ENCODE results near the gene TNFRSF13B.
A peak's percentile ranks its signal among the peaks of the same experiment; 100 is the strongest.
"Not testable (repeated sequence)": the region's sequence is repeated elsewhere in the genome, so short reads cannot be mapped to it uniquely, and the experiment has no call there.

Gene TNFRSF13B

DNA sequence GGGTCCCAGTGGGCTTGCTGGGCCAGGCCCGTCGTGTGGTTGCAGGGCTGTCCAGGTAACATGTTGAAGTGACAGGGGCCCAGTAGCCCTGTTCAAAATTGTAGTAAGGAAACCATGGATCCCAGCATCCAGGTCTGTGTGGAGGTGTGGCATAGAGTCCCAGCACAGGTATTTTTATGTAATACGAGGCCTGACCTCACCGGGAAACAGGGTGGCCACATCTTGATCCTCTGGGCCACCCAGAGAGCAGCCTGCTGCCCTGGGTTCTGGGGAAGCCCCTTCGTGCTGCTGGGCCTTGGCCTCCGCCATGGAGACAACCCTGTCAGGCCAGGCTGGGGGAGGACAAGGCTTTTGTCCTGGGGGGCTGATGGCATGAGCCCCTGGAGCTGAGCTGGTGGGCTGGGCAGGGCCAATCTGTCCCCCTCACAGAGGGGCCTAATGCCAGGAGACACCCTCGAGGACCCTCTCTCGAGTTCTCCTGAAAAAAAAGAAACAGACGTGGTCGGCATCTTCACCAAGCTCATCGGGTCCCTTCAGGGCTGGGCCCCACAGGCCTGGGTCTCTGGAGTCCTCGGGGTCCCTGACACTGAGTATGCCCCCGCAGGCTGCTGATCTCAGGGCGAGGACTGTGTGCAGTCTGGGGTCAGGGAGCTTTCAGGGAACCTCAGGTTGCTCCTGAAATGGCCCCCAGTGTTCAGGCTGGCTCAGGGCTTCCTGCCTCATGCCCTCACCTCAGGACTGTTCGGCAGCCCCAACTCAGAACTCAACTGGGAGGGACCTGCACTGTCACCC, 47.8 kb downstream of the TNFRSF13B start:
- no peak overlapping the region for H3K4me3 Mint-ChIP-seq
- no peaks in the 10 kb centered on the region for H3K9me3 Mint-ChIP-seq
- no peak for DNase-seq
- ATAC-seq (replicated peaks) = no peak
- H3K36me3 Mint-ChIP-seq (ENCODE audit: insufficient read depth) = no peaks in the 10 kb centered on the region
- no peaks in the 10 kb centered on the region for H3K27me3 Mint-ChIP-seq
- no peak overlapping the region for H3K27ac Mint-ChIP-seq
- H3K4me1 Mint-ChIP-seq (ENCODE audit: low read depth in 2 of 2) = no peaks in the 10 kb centered on the region

DNA sequence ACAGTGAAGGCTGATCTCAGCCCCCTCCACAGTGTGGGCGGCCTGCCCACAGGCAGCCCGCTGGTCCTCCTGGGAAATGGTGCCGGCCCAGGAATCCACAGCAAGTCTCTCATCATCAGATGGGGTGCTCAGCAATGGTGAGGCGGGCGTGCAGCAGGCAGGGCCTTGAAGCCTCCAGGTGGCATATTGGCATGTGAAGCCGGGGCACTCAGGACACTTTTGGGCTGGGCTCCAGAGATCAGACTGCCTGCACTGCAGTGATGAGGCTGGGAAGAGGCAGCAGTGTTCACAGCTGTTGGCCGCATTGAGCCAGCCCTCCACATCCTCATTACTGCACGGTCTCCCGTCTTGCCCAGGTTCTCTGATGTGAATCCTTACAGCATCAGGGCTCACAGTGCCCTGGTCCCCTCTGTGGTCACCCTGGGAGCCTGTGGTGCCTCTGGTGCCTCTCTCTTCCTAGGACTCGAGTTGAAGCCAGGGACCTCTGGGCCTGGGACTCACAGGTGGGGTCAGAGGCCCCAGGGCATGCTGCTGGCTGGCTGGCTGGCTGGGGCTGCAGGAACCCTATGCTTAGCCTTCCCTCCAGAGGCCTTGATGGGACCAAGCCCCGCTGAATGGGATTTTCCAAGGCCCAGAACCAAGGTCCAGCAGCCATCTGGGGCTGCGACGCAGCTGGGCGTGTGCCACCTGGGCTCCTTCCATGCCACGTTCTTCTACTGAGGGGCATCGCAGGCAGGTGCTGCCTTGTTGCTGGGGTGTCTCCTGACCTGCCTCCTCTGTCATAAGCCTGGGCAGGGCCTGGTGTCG, 48.6 kb downstream of the TNFRSF13B start:
- no peak overlapping the region for H3K4me3 Mint-ChIP-seq

DNA sequence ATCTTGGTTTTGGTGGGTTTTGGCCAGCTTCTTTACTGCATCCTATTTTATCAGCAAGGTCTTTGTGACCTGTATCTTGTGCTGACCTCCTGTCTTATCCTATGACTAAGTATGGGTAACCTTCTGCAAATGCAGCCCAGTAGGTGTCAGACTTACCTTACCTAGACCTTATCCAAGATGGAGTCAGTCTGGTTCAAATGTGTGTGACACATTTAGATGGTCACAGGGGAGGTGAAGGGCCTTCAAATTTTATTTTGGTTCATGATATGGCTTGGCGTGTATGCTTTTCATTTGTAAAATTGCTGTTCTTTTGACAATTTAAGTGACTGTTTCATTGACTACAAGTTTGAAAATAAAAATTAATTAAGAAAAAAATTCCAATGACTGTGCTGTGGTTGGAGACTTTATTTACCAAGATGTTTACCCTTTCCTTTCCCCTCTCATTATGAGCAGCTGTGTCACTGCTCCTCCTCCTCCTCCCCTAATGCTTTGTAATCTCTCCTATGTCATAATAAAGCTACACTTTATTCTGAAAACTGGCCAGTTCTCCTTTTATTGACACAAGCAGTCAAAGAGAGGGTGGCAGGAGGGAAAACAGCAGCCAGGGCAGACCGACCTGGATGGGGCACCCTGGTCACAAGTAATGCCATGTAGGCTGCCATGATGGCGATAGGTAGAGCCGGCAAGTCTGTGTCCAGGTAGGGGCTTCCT, 49.4 kb downstream of the TNFRSF13B start:
- peak; percentile 37 for ATAC-seq (replicated peaks)
- no peak for DNase-seq
- H3K27me3 Mint-ChIP-seq = peaks cover 0 to 6% of the 10 kb centered on the region in 2 donors
- no peaks in the 10 kb centered on the region for H3K4me1 Mint-ChIP-seq (ENCODE audit: low read depth in 2 of 2)
- peak overlapping the region in 1 of 2 donors; percentile 23 for H3K27ac Mint-ChIP-seq
- H3K36me3 Mint-ChIP-seq (ENCODE audit: insufficient read depth) = no peaks in the 10 kb centered on the region
- H3K9me3 Mint-ChIP-seq = no peaks in the 10 kb centered on the region
- H3K4me3 Mint-ChIP-seq = no peak overlapping the region

More for the DNA sequence above, 48.6 kb downstream of the TNFRSF13B start:
- ATAC-seq (replicated peaks) (no peak), DNase-seq (no peak)
- H3K9me3 Mint-ChIP-seq = no peaks in the 10 kb centered on the region
- no peaks in the 10 kb centered on the region for H3K4me1 Mint-ChIP-seq (ENCODE audit: low read depth in 2 of 2)
- H3K27me3 Mint-ChIP-seq = no peaks in the 10 kb centered on the region
- H3K27ac Mint-ChIP-seq = peak overlapping the region in 1 of 2 donors; percentile 23
- no peaks in the 10 kb centered on the region for H3K36me3 Mint-ChIP-seq (ENCODE audit: insufficient read depth)

DNA sequence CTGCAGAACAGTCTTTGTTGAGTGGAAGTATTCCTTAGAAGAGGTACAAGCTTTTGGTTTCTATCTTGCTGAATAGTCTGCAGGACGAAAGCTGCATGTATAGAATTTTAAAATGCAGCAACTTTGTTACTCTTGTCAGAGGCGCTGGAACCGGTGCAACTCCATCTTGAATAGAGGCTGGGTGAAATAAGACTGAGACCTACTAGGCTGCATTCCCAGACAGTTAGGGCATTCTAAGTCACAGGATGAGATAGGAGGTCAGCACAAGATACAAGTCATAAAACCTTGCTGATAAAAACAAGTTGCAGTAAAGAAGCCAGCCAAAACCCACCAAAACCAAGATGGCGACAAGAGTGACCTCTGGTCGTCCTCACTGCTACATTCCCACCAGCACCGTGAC, 50.5 kb downstream of the TNFRSF13B start:
- H3K4me3 Mint-ChIP-seq; H3K4me1 Mint-ChIP-seq (ENCODE audit: low read depth in 2 of 2); ATAC-seq (replicated peaks); DNase-seq; H3K36me3 Mint-ChIP-seq (ENCODE audit: insufficient read depth); H3K9me3 Mint-ChIP-seq; H3K27me3 Mint-ChIP-seq; H3K27ac Mint-ChIP-seq: not testable (repeated sequence)

- no peaks in the 10 kb centered on the region for H3K9me3 Mint-ChIP-seq
- H3K4me3 Mint-ChIP-seq = no peak overlapping the region
- ATAC-seq (replicated peaks) = no peak
- peaks cover 5 to 17% of the 10 kb centered on the region in 2 donors for H3K27me3 Mint-ChIP-seq
- H3K27ac Mint-ChIP-seq = no peak overlapping the region
- no peaks in the 10 kb centered on the region for H3K4me1 Mint-ChIP-seq (ENCODE audit: low read depth in 2 of 2)
- H3K36me3 Mint-ChIP-seq (ENCODE audit: insufficient read depth) = no peaks in the 10 kb centered on the region
- no peak for DNase-seq
Observed at GRCh38 chr17:16920628-16921020, 51.3 kb downstream of the TNFRSF13B start.

- H3K27me3 Mint-ChIP-seq = peaks cover 6 to 20% of the 10 kb centered on the region in 2 donors
Observed at GRCh38 chr17:16919663-16920627, 52.0 kb downstream of the TNFRSF13B start.

GRCh38 chr17:16918443-16918842, 53.5 kb downstream of the TNFRSF13B start:
- no peaks in the 10 kb centered on the region for H3K4me1 Mint-ChIP-seq (ENCODE audit: low read depth in 2 of 2)
- no peak overlapping the region for H3K4me3 Mint-ChIP-seq
- no peaks in the 10 kb centered on the region for H3K9me3 Mint-ChIP-seq
- H3K36me3 Mint-ChIP-seq (ENCODE audit: insufficient read depth) = no peaks in the 10 kb centered on the region
- DNase-seq (no peak), ATAC-seq (replicated peaks) (no peak)
- H3K27ac Mint-ChIP-seq = no peak overlapping the region
- peaks cover 12 to 20% of the 10 kb centered on the region in 2 donors for H3K27me3 Mint-ChIP-seq

More at GRCh38 chr17:16919663-16920627, 52.0 kb downstream of the TNFRSF13B start:
- Mint-ChIP-seq H3K36me3 (ENCODE audit: insufficient read depth) (no peaks in the 10 kb centered on the region), H3K9me3 (no peaks in the 10 kb centered on the region), H3K27ac (no peak overlapping the region), H3K4me3 (no peak overlapping the region), H3K4me1 (ENCODE audit: low read depth in 2 of 2) (no peaks in the 10 kb centered on the region)
- ATAC-seq (replicated peaks) = no peak
- DNase-seq = no peak

DNA sequence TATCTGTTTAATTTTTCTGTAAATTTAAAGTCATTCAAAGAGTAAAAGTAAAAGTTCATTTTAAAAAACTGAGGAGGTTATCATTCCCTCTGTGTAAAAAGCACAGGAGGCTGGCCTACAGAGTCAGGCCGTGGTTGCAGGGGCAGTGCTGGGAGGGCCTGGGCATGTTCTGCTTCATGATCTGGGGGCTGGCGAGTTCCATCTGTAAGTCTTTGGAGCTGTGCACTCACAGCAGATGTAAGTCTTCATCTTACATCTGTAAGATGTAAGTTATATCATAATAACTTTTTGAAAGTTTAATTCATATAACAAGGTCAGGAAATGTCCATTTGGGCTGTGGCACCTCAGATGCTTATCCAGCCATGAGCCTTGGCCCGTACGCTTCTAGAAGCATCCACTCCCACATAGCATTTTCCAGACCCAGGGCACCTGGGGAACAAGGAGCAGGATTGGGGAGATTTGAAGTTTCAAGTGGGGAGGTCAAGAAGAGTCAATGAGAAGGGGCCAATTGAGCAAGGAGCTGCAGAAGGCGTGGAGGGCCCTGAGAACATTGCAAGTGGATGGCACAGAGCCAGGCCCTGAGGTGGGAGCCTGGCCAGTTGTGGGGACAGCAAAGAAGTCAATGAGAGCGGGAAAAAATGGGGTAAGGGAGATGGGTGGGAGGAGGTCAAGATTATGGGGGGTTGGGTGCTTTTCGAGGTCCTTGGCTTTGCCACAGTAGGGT, 54.1 kb downstream of the TNFRSF13B start:
- no peak for ATAC-seq (replicated peaks)
- H3K4me1 Mint-ChIP-seq (ENCODE audit: low read depth in 2 of 2) = no peaks in the 10 kb centered on the region

DNA sequence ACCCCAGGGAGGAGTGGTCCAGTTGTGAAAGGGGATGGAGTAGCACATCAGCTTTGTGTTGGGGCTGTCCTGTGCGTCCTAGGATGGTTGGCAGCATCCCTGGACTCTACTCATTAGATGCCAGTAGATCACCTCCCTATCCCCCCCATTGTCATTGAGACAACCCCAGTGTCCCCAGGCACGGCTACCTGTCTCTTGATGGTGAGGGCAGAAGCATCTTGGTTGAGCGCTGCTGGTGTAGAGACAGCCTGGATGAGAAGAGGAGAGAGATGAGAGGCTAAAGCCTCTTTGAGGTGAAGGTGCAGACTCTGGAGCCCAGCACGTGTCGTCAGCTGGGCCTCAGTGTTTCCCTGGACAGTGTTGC, 55.4 kb downstream of the TNFRSF13B start:
- DNase-seq (no peak), ATAC-seq (replicated peaks) (no peak)
- Mint-ChIP-seq H3K27ac (no peak overlapping the region), H3K36me3 (ENCODE audit: insufficient read depth) (no peaks in the 10 kb centered on the region), H3K27me3 (peaks cover 12 to 33% of the 10 kb centered on the region in 2 donors), H3K4me1 (ENCODE audit: low read depth in 2 of 2) (no peaks in the 10 kb centered on the region), H3K9me3 (no peaks in the 10 kb centered on the region), H3K4me3 (no peak overlapping the region)

More for the DNA sequence above, 54.1 kb downstream of the TNFRSF13B start:
- DNase-seq = no peak
- Mint-ChIP-seq H3K27ac (no peak overlapping the region), H3K36me3 (ENCODE audit: insufficient read depth) (no peaks in the 10 kb centered on the region), H3K27me3 (peaks cover 12 to 21% of the 10 kb centered on the region in 2 donors), H3K4me3 (no peak overlapping the region), H3K9me3 (no peaks in the 10 kb centered on the region)

DNA sequence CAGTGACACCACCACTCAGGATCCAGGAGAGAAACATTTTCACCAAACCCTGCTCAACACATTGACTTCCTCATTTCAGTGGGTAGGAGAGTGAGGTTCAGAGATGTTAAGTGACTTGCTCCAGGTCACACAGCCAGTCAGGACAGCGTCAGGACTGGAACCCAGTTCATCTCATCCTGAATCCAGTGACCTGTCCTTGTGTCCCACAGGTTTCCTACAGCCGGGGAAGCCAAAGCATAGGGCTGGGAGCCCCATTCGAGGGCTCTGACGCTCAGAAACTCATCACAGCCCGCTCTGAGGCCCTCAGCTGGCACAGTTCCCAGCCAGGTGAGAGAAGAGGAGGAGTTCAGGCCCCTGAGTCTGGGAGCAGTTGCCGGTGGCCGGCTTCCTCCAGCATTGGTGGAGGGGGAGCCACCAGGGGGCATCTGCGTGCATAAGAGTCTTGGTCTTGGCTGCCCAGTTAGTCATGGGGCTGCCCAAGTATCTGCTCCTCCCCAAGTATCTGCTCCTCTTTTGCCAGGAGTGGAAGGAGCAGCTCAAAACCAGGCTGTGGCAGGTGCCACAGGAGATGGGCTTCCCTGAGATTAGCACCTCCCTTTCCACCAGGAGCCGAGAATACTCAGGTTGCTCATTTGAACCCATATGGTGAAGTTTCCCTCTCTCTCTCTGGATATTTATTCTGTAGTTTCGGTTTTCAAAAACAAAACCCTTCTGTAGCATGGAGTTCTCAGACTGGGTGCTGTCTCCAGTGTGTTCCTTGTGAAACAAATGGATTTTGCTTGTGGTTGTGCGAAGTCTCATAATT, 56.0 kb downstream of the TNFRSF13B start:
- no peak overlapping the region for H3K4me3 Mint-ChIP-seq
- H3K9me3 Mint-ChIP-seq = no peaks in the 10 kb centered on the region
- ATAC-seq (replicated peaks) (no peak), DNase-seq (peak in 2 of 3 experiments; percentile 13 to 24)
- H3K4me1 Mint-ChIP-seq (ENCODE audit: low read depth in 2 of 2) = no peaks in the 10 kb centered on the region
- no peaks in the 10 kb centered on the region for H3K36me3 Mint-ChIP-seq (ENCODE audit: insufficient read depth)
- peaks cover 13 to 39% of the 10 kb centered on the region in 2 donors for H3K27me3 Mint-ChIP-seq
- no peak overlapping the region for H3K27ac Mint-ChIP-seq

DNA sequence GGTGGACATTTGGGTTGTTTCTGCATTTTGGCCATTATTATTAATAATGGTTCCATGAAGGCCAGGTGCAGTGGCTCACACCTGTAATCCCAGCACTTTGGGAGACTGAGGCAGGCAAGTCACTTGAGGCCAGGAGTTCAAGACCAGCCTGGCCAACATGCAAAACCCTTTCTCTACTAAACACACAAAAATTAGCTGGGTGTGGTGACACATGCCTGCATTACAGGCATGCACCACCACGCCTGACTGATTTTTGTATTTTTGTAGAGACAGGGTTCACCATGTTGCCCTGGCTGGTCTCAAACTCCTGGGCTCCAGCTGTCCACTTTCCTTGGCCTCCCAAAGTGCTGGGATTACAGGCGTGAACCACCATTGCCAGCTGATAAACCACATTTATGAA, 58.5 kb downstream of the TNFRSF13B start:
- no peak for DNase-seq
- H3K9me3 Mint-ChIP-seq = no peaks in the 10 kb centered on the region
- H3K27me3 Mint-ChIP-seq = peaks cover 35 to 62% of the 10 kb centered on the region in 2 donors

More for the DNA sequence above, 58.5 kb downstream of the TNFRSF13B start:
- Mint-ChIP-seq H3K4me1 (ENCODE audit: low read depth in 2 of 2) (no peaks in the 10 kb centered on the region), H3K27ac (no peak overlapping the region), H3K4me3 (no peak overlapping the region), H3K36me3 (ENCODE audit: insufficient read depth) (no peaks in the 10 kb centered on the region)
- no peak for ATAC-seq (replicated peaks)
